Spleen (tissue), 11 donors: ENCODE results near the gene CD8A. TPM values are rescaled to one million over a fixed set of nuclear protein-coding genes. Genes with fewer than 3 reads are reported as not detected.

Experiments used
- DNase-seq: peaks from one replicate; pipeline ENCODE4 v3.0.0-alpha.2; 2020
- H3K27ac ChIP-seq, 8 donors: fragments of 200-600 bp; sonication (generic) in 7 of 8; 1 replicate in 4 of 8; 2 replicates in 4 of 8; pipeline versions ENCODE4 v1.5.0 to v1.8.0; 2016 to 2021; ENCODE audit warnings: inconsistent platforms in 4 of 8, mild to moderate bottlenecking in 4 of 8, moderate library complexity in 1 of 8
- H3K27me3 ChIP-seq, 7 donors: fragments of 200-600 bp; sonication (generic) in 6 of 7; replicated peaks in 1 of 7; 1 replicate in 4 of 7; 2 replicates in 3 of 7; pipeline versions ENCODE4 v1.5.0 to v1.8.0; 2016 to 2021; ENCODE audit warnings: inconsistent platforms in 3 of 7, mild to moderate bottlenecking in 1 of 7
- H3K36me3 ChIP-seq, 6 donors: fragments of 200-600 bp; sonication (generic) in 5 of 6; 1 replicate in 4 of 6; 2 replicates in 2 of 6; pipeline versions ENCODE4 v1.5.0 to v1.8.0; 2016 to 2021; ENCODE audit warnings: inconsistent platforms in 2 of 6
- H3K4me1 ChIP-seq, 6 donors: fragments of 200-600 bp; sonication (generic) in 5 of 6; 1 replicate in 3 of 6; 2 replicates in 3 of 6; pipeline versions ENCODE4 v1.5.0 to v1.8.0; 2016 to 2021; ENCODE audit warnings: inconsistent platforms in 3 of 6
- H3K4me3 ChIP-seq, 8 donors: fragments of 200-600 bp; sonication (generic) in 7 of 8; 1 replicate in 4 of 8; 2 replicates in 4 of 8; pipeline versions ENCODE4 v1.5.0 to v1.8.0; 2016 to 2021; ENCODE audit warnings: inconsistent platforms in 4 of 8, mild to moderate bottlenecking in 4 of 8, moderate library complexity in 2 of 8
- H3K9me3 ChIP-seq, 8 donors: fragments of 200-600 bp; sonication (generic) in 7 of 8; 1 replicate in 4 of 8; 2 replicates in 4 of 8; pipeline versions ENCODE4 v1.5.0 to v1.8.0; 2016 to 2021; ENCODE audit warnings: inconsistent platforms in 4 of 8
- CTCF ChIP-seq, 11 experiments: fragments of 200-600 bp in 7 of 11; fragments of 450-650 bp in 4 of 11; sonication (generic) in 4 of 11; IDR thresholded peaks in 8 of 11; conservative IDR thresholded peaks in 3 of 11; 1 replicate in 7 of 11; 2 replicates in 4 of 11; pipeline versions ENCODE4 v1.4.0 to v1.8.0; 2016 to 2021; ENCODE audit warnings: antibody characterized with exemption in 11 of 11, inconsistent platforms in 4 of 11, mild to moderate bottlenecking in 1 of 11
- POLR2A ChIP-seq, 3 donors: fragments of 450-650 bp; IDR thresholded peaks; one replicate each; pipeline ENCODE4 v1.5.1; 2017; ENCODE audit warnings: antibody characterized with exemption in 3 of 3, mild to moderate bottlenecking in 1 of 3
- POLR2AphosphoS5 ChIP-seq, 3 donors: sonication (generic); formaldehyde crosslinking; IDR thresholded peaks; one replicate each; pipeline ENCODE4 v1.5.1; 2017; ENCODE audit warnings: antibody characterized with exemption in 3 of 3
- WGBS, 5 donors: extraction: QIAGEN DNeasy Blood & Tissue Kit in 3 of 5; methylation state at CpG; one replicate each; pipeline versions ENCODE4 v1.1.5 to v1.1.7; 2013 to 2018; 5-methylcytosine and 5-hydroxymethylcytosine counted together
- intact Hi-C: fragments of 100-400 bp; cut with DNase I; formaldehyde crosslinking; loops from one replicate; pipeline ENCODE4 v1.15.0; 2023; ENCODE audit warnings: low total_unique reads
- polyA plus RNA-seq, 3 donors: library from polyadenylated mRNA; stranded (reverse); fragments of 200-250 nt; gene quantifications; one replicate each; pipeline ENCODE4 v1.2.1, GENCODE V29; 2013
- total RNA-seq, 7 donors: library from RNA; depleted of rRNA in 3 of 7; stranded (reverse); fragments of >200 nt in 3 of 7; fragmentation: NEBNext Ultra II Directional in 4 of 7; extraction: Animal tissue kit (Norgen Biotek cat#: 25700) in 4 of 7; gene quantifications; one replicate each; pipeline versions ENCODE4 v1.1.0 to v1.2.1, GENCODE V29; 2016 to 2021
- donor health status: healthy with polysubstance abuse.
- donor health status: DM: no; HTN: no; CAD: no; lungs with moderate emphysema.
- donor health status: DM: no; HTN: no; CAD: no.
- donor health status: Bipolar disorder and iron deficiency.
- donor health status: healthy.
- donor health status: DM: no; HTN: no; CAD: no.
- donor health status: DM: yes; HTN: yes; CAD: no.

The CD8A gene
- total and polyA plus RNA-seq, 10 donors = 14.2 to 182 (median 95.8) TPM

- no peak for DNase-seq
- no peaks in the 10 kb centered on the region for H3K36me3 ChIP-seq
- WGBS, 5 donors = 75 to 89% (median 81%) methylated on average over 2 of the region's 2 CpGs
- TF ChIP-seq POLR2AphosphoS5 (IDR thresholded peaks at IDR 0.05) = no peak
- TF ChIP-seq CTCF (IDR thresholded peaks at IDR 0.05 in 8 of 11, conservative IDR thresholded peaks at IDR 0.05 in 3 of 11) = no peak
- no peak for TF ChIP-seq POLR2A (IDR thresholded peaks at IDR 0.05)
- H3K27me3 ChIP-seq = no peaks in the 10 kb centered on the region
- no peaks in the 10 kb centered on the region for H3K4me1 ChIP-seq
- H3K4me3 ChIP-seq = no peak overlapping the region
- peaks cover 0 to 22% (median 15%) of the 10 kb centered on the region in 8 donors for H3K9me3 ChIP-seq
- no peak overlapping the region for H3K27ac ChIP-seq
- intact Hi-C loops = no loop called here
Measured at GRCh38 chr2:86818957-86819356, 28.2 kb upstream of the CD8A start.

GRCh38 chr2:86818114-86818801, 27.5 kb upstream of the CD8A start:
- peaks cover 0 to 18% (median 15%) of the 10 kb centered on the region in 8 donors for H3K9me3 ChIP-seq
- 86 to 93% (median 88%) methylated on average over 4 of the region's 4 CpGs for WGBS, 5 donors
- intact Hi-C loops = no loop called here
- no peak for DNase-seq
- no peak overlapping the region for H3K27ac ChIP-seq
- TF ChIP-seq POLR2A (IDR thresholded peaks at IDR 0.05) (no peak), CTCF (IDR thresholded peaks at IDR 0.05 in 8 of 11, conservative IDR thresholded peaks at IDR 0.05 in 3 of 11) (no peak), POLR2AphosphoS5 (IDR thresholded peaks at IDR 0.05) (no peak)
- no peaks in the 10 kb centered on the region for H3K36me3 ChIP-seq
- H3K4me1 ChIP-seq = no peaks in the 10 kb centered on the region
- H3K27me3 ChIP-seq = no peaks in the 10 kb centered on the region
- H3K4me3 ChIP-seq = no peak overlapping the region

GRCh38 chr2:86815611-86816010, 24.9 kb upstream of the CD8A start:
- Histone ChIP-seq H3K36me3 (no peaks in the 10 kb centered on the region), H3K9me3 (no peaks in the 10 kb centered on the region), H3K27ac (no peak overlapping the region), H3K4me3 (no peak overlapping the region), H3K27me3 (peaks cover 0 to 8% (median 0%) of the 10 kb centered on the region in 7 donors), H3K4me1 (no peaks in the 10 kb centered on the region)
- whole genome bisulfite sequencing, 5 donors = 35 to 67% (median 48%) methylated on average over 1 of the region's 1 CpG
- no peak for DNase-seq
- TF ChIP-seq POLR2AphosphoS5 (IDR thresholded peaks at IDR 0.05) (no peak), CTCF (IDR thresholded peaks at IDR 0.05 in 8 of 11, conservative IDR thresholded peaks at IDR 0.05 in 3 of 11) (no peak), POLR2A (IDR thresholded peaks at IDR 0.05) (no peak)
- intact Hi-C loops = no loop called here

- Histone ChIP-seq H3K4me1 (peaks cover 4 to 42% (median 34%) of the 10 kb centered on the region in 6 donors), H3K9me3 (no peaks in the 10 kb centered on the region), H3K36me3 (no peaks in the 10 kb centered on the region), H3K27ac (peak overlapping the region in 7 of 8 donors; percentile 3 to 83 (median 76)), H3K4me3 (peak overlapping the region; percentile 7 to 71 (median 42)), H3K27me3 (peaks cover 0 to 43% (median 26%) of the 10 kb centered on the region in 7 donors)
- no peak for DNase-seq
- WGBS, 5 donors = 13 to 27% (median 18%) methylated on average over 39 to 43 of the region's 43 CpGs
- intact Hi-C loops = no loop called here
- TF ChIP-seq CTCF (IDR thresholded peaks at IDR 0.05 in 8 of 11, conservative IDR thresholded peaks at IDR 0.05 in 3 of 11) (no peak), POLR2AphosphoS5 (IDR thresholded peaks at IDR 0.05) (peak; percentile 43 to 69 (median 60)), POLR2A (IDR thresholded peaks at IDR 0.05) (no peak)
Measured at GRCh38 chr2:86809481-86810121, 18.9 kb upstream of the CD8A start.
